Activated T-helper 2 cell treated with anti-CD3 and anti-CD28 coated beads, Interferon-gamma antibody, Interleukin-2, Interleukin-4, amounts not matched to agents 10 μg/mL and 5 μg/mL and 100 μg/mL, durations not matched to agents 14 hours and 24 hours and 36 hours (primary cell): ENCODE results near the gene MARCKSL1. TPM values are rescaled to one million over a fixed set of nuclear protein-coding genes. Genes with fewer than 3 reads are reported as not detected.

Experiments
- DNase-seq: peaks from one replicate; pipeline ENCODE4 v3.0.0; 2021; ENCODE audit warnings: low spot score
- H3K27ac Mint-ChIP-seq: one replicate; pipeline ENCODE4 v1.8.0; 2021; ENCODE audit warnings: mixed read lengths
- H3K27me3 Mint-ChIP-seq: one replicate; pipeline ENCODE4 v1.8.0; 2021; ENCODE audit warnings: low read depth, mixed read lengths
- H3K36me3 Mint-ChIP-seq: one replicate; pipeline ENCODE4 v1.8.0; 2021; ENCODE audit warnings: low read depth, mixed read lengths
- H3K4me1 Mint-ChIP-seq: one replicate; pipeline ENCODE4 v1.8.0; 2021; ENCODE audit warnings: low read depth, mixed read lengths
- H3K4me3 Mint-ChIP-seq: one replicate; pipeline ENCODE4 v1.8.0; 2021; ENCODE audit warnings: low read depth, mild to moderate bottlenecking, moderate library complexity, mixed read lengths
- H3K9me3 Mint-ChIP-seq: one replicate; pipeline ENCODE4 v1.8.0; 2021; ENCODE audit warnings: mixed read lengths
- intact Hi-C: fragments of 100-400 bp; cut with micrococcal nuclease; formaldehyde crosslinking; loops from one replicate; pipeline ENCODE4 v1.15.1; 2023
- total RNA-seq: library from RNA; stranded (reverse); gene quantifications from 2 replicates; pipeline ENCODE4 v1.2.3, GENCODE V29; 2022

MARCKSL1 gene
- total RNA-seq, 1 donor from 2014 or later: 42.5 TPM

GRCh38 chr1:32349211-32349708 is 13.2 kb upstream of the MARCKSL1 start:
- intact Hi-C loops: no loop called here
- no peak for DNase-seq
- peaks cover 24% of the 10 kb centered on the region for H3K4me1 Mint-ChIP-seq
- H3K4me3 Mint-ChIP-seq: no peak overlapping the region
- peaks cover 3% of the 10 kb centered on the region for H3K27me3 Mint-ChIP-seq
- H3K9me3 Mint-ChIP-seq: no peaks in the 10 kb centered on the region
- H3K36me3 Mint-ChIP-seq: no peaks in the 10 kb centered on the region
- H3K27ac Mint-ChIP-seq: peak overlapping the region; percentile 15

GRCh38 chr1:32346532-32347157 is 10.6 kb upstream of the MARCKSL1 start:
- Mint-ChIP-seq H3K27ac (no peak overlapping the region), H3K27me3 (peaks cover 3% of the 10 kb centered on the region), H3K4me1 (peaks cover 29% of the 10 kb centered on the region), H3K4me3 (no peak overlapping the region), H3K36me3 (no peaks in the 10 kb centered on the region), H3K9me3 (no peaks in the 10 kb centered on the region)
- no peak for DNase-seq
- intact Hi-C loops: no loop called here

GRCh38 chr1:32345289-32345827 is 9.3 kb upstream of the MARCKSL1 start:
- intact Hi-C loops: no loop called here
- Mint-ChIP-seq H3K4me3 (no peak overlapping the region), H3K4me1 (peaks cover 23% of the 10 kb centered on the region), H3K27ac (no peak overlapping the region), H3K36me3 (no peaks in the 10 kb centered on the region), H3K27me3 (peaks cover 3% of the 10 kb centered on the region), H3K9me3 (no peaks in the 10 kb centered on the region)
- DNase-seq: no peak

- no peak overlapping the region for H3K27ac Mint-ChIP-seq
- H3K27me3 Mint-ChIP-seq: peaks cover 3% of the 10 kb centered on the region
- DNase-seq: no peak
- H3K4me1 Mint-ChIP-seq: peaks cover 16% of the 10 kb centered on the region
- intact Hi-C loops: no loop called here
- H3K36me3 Mint-ChIP-seq: no peaks in the 10 kb centered on the region
- H3K4me3 Mint-ChIP-seq: no peak overlapping the region
- H3K9me3 Mint-ChIP-seq: no peaks in the 10 kb centered on the region
Observed at GRCh38 chr1:32342704-32343103, 6.7 kb upstream of the MARCKSL1 start.

- H3K27ac Mint-ChIP-seq: no peak overlapping the region
- H3K36me3 Mint-ChIP-seq: no peaks in the 10 kb centered on the region
- DNase-seq: no peak
- no peak overlapping the region for H3K4me3 Mint-ChIP-seq
- no peaks in the 10 kb centered on the region for H3K9me3 Mint-ChIP-seq
- intact Hi-C loops: no loop called here
- peaks cover 24% of the 10 kb centered on the region for H3K4me1 Mint-ChIP-seq
- peaks cover 3% of the 10 kb centered on the region for H3K27me3 Mint-ChIP-seq
Observed at GRCh38 chr1:32341971-32342370, 5.9 kb upstream of the MARCKSL1 start.

- Mint-ChIP-seq H3K4me3 (no peak overlapping the region), H3K27ac (no peak overlapping the region), H3K4me1 (peaks cover 27% of the 10 kb centered on the region), H3K36me3 (no peaks in the 10 kb centered on the region), H3K9me3 (no peaks in the 10 kb centered on the region), H3K27me3 (peaks cover 3% of the 10 kb centered on the region)
- intact Hi-C loops: no loop called here
- DNase-seq: no peak
Observed at GRCh38 chr1:32341186-32341757, 5.2 kb upstream of the MARCKSL1 start.

GRCh38 chr1:32339363-32339978 is 3.4 kb upstream of the MARCKSL1 start:
- Mint-ChIP-seq H3K4me3 (no peak overlapping the region), H3K27me3 (no peaks in the 10 kb centered on the region), H3K36me3 (no peaks in the 10 kb centered on the region), H3K27ac (no peak overlapping the region), H3K4me1 (peaks cover 32% of the 10 kb centered on the region), H3K9me3 (no peaks in the 10 kb centered on the region)
- intact Hi-C loops: loop anchor here (5.0 to 10.0 kb wide), 4 partner anchors 47 to 125 kb away; partner anchors contain the start of genes BSDC1 and HDAC1
- DNase-seq: no peak

- Mint-ChIP-seq H3K4me1 (peaks cover 35% of the 10 kb centered on the region), H3K27me3 (no peaks in the 10 kb centered on the region), H3K4me3 (no peak overlapping the region), H3K27ac (peak overlapping the region; percentile 25), H3K36me3 (peaks cover 6% of the 10 kb centered on the region), H3K9me3 (no peaks in the 10 kb centered on the region)
- DNase-seq: no peak
- intact Hi-C loops: loop anchor here (5.0 to 10.0 kb wide), 4 partner anchors 46 to 124 kb away; partner anchors contain the start of genes BSDC1 and HDAC1
Observed at GRCh38 chr1:32338637-32339145, 2.7 kb upstream of the MARCKSL1 start.

GRCh38 chr1:32337855-32338636 is 2.0 kb upstream of the MARCKSL1 start:
- H3K27ac Mint-ChIP-seq: peak overlapping the region; percentile 30
- no peak for DNase-seq
- no peaks in the 10 kb centered on the region for H3K27me3 Mint-ChIP-seq
- intact Hi-C loops: loop anchor here (1.0 to 10.0 kb wide), 5 partner anchors 13 to 123 kb away; partner anchors contain the start of genes BSDC1 and HDAC1
- H3K4me1 Mint-ChIP-seq: peaks cover 40% of the 10 kb centered on the region
- H3K9me3 Mint-ChIP-seq: no peaks in the 10 kb centered on the region
- no peak overlapping the region for H3K4me3 Mint-ChIP-seq
- peaks cover 10% of the 10 kb centered on the region for H3K36me3 Mint-ChIP-seq

- Mint-ChIP-seq H3K27ac (no peak overlapping the region), H3K4me1 (peaks cover 35% of the 10 kb centered on the region), H3K4me3 (peak overlapping the region; percentile 50), H3K9me3 (no peaks in the 10 kb centered on the region), H3K27me3 (no peaks in the 10 kb centered on the region), H3K36me3 (peaks cover 18% of the 10 kb centered on the region)
- intact Hi-C loops: loop anchor here (1.0 to 10.0 kb wide), 5 partner anchors 14 to 122 kb away; partner anchors contain the start of genes BSDC1 and HDAC1
- peak; percentile 59 for DNase-seq
Observed at GRCh38 chr1:32336963-32337675, 1.1 kb upstream of the MARCKSL1 start.

GRCh38 chr1:32336591-32336932 is 529 bp upstream of the MARCKSL1 start:
- H3K27ac Mint-ChIP-seq: no peak overlapping the region
- intact Hi-C loops: loop anchor here (5.0 to 10.0 kb wide), 4 partner anchors 44 to 122 kb away; partner anchors contain the start of genes BSDC1 and HDAC1
- H3K9me3 Mint-ChIP-seq: no peaks in the 10 kb centered on the region
- H3K4me3 Mint-ChIP-seq: peak overlapping the region; percentile 50
- no peak for DNase-seq
- peaks cover 35% of the 10 kb centered on the region for H3K4me1 Mint-ChIP-seq
- H3K36me3 Mint-ChIP-seq: peaks cover 24% of the 10 kb centered on the region
- no peaks in the 10 kb centered on the region for H3K27me3 Mint-ChIP-seq

GRCh38 chr1:32335535-32335789 is 571 bp downstream of the MARCKSL1 start:
- Mint-ChIP-seq H3K36me3 (peaks cover 35% of the 10 kb centered on the region), H3K9me3 (no peaks in the 10 kb centered on the region), H3K27me3 (no peaks in the 10 kb centered on the region), H3K27ac (no peak overlapping the region), H3K4me3 (peak overlapping the region; percentile 85), H3K4me1 (peaks cover 35% of the 10 kb centered on the region)
- intact Hi-C loops: loop anchor here (2.0 to 10.0 kb wide), 5 partner anchors 43 to 121 kb away; partner anchors contain the start of genes BSDC1 and HDAC1
- DNase-seq: no peak
